Body of pancreas (tissue), 4 donors: Measurements from ENCODE around the gene HOXB8. TPM values are rescaled to one million over a fixed set of nuclear protein-coding genes. Genes with fewer than 3 reads are reported as not detected.

Experiments used
- ATAC-seq: fragments of 150-250 bp; one replicate; pipeline ENCODE4 v1.9.1; 2016
- DNase-seq, 4 donors: peaks; one replicate each; pipeline ENCODE4 v3.0.0-alpha.2; 2019
- H3K27ac ChIP-seq, 4 donors: fragments of 200-600 bp; sonication (generic); 1 replicate in 3 of 4; 2 replicates in 1 of 4; pipeline versions ENCODE4 v1.5.1 to v1.6.1; 2016 to 2019; ENCODE audit warnings: mild to moderate bottlenecking in 1 of 4, mixed read lengths in 1 of 4, moderate library complexity in 1 of 4
- H3K27me3 ChIP-seq, 2 donors: fragments of 200-600 bp; sonication (generic); one replicate each; pipeline ENCODE4 v1.6.0; 2016; ENCODE audit warnings: mild to moderate bottlenecking in 1 of 2
- H3K36me3 ChIP-seq, 2 donors: fragments of 200-600 bp; sonication (generic); replicated peaks in 1 of 2; 2 replicates each; pipeline ENCODE4 v1.5.1; 2016; ENCODE audit warnings: low read depth in 2 of 2; ENCODE audit not compliant: insufficient read depth in 1 of 2
- H3K4me1 ChIP-seq: fragments of 200-600 bp; sonication (generic); one replicate; pipeline ENCODE4 v1.6.0; 2016
- H3K4me3 ChIP-seq, 2 donors: fragments of 200-600 bp; sonication (generic); 1 replicate in 1 of 2; 2 replicates in 1 of 2; pipeline ENCODE4 v1.5.1; 2016 to 2019
- H3K9me3 ChIP-seq, 3 donors: fragments of 200-600 bp; sonication (generic); 1 replicate in 2 of 3; 2 replicates in 1 of 3; pipeline ENCODE4 v1.5.1; 2016
- CTCF ChIP-seq, 7 experiments: fragments of 450-650 bp in 4 of 7; fragments of 200-600 bp in 3 of 7; sonication (generic) in 3 of 7; IDR thresholded peaks; one replicate each; pipeline ENCODE4 v1.5.1; 2016 to 2019; ENCODE audit warnings: antibody characterized with exemption in 7 of 7
- POLR2A ChIP-seq, 3 donors: fragments of 450-650 bp; IDR thresholded peaks; one replicate each; pipeline ENCODE4 v1.6.1; 2016; ENCODE audit warnings: antibody characterized with exemption in 3 of 3, mild to moderate bottlenecking in 2 of 3
- WGBS, 2 donors: methylation state at CpG; one replicate each; pipeline ENCODE4 v1.1.5; 2017; 5-methylcytosine and 5-hydroxymethylcytosine counted together
- intact Hi-C: fragments of 100-400 bp; cut with DNase I; formaldehyde crosslinking; loops from one replicate; pipeline ENCODE4 v1.15.1; 2023
- total RNA-seq, 2 donors: library from RNA; depleted of rRNA; stranded (reverse); fragments of >200 nt; gene quantifications; one replicate each; pipeline ENCODE4 v1.1.0, GENCODE V29; 2016

The HOXB8 gene
- total RNA-seq, 2 donors from 2014 or later, result not detected

GRCh38 chr17:48647963-48648245, 32.8 kb upstream of the HOXB8 start:
- DNase-seq (no peak), ATAC-seq (no peak)
- Histone ChIP-seq H3K36me3 (no peaks in the 10 kb centered on the region), H3K4me1 (peaks cover 13% of the 10 kb centered on the region), H3K27ac (no peak overlapping the region), H3K4me3 (no peak overlapping the region), H3K27me3 (peaks cover 0 to 27% of the 10 kb centered on the region in 2 donors), H3K9me3 (no peaks in the 10 kb centered on the region)
- 25 to 44% methylated on average over 1 of the region's 1 CpG for WGBS, 2 donors
- TF ChIP-seq POLR2A (IDR thresholded peaks at IDR 0.05), result no peak
- TF ChIP-seq CTCF (IDR thresholded peaks at IDR 0.05), result no peak
- intact Hi-C loops, result no loop called here

- Histone ChIP-seq H3K36me3 (no peaks in the 10 kb centered on the region), H3K27me3 (peaks cover 0 to 33% of the 10 kb centered on the region in 2 donors), H3K4me1 (peaks cover 16% of the 10 kb centered on the region), H3K27ac (no peak overlapping the region), H3K4me3 (no peak overlapping the region), H3K9me3 (no peaks in the 10 kb centered on the region)
- ATAC-seq (no peak), DNase-seq (no peak)
- intact Hi-C loops, result no loop called here
- WGBS, 2 donors, result 2 to 3% methylated on average over 27 to 30 of the region's 30 CpGs
- TF ChIP-seq POLR2A (IDR thresholded peaks at IDR 0.05) (no peak), CTCF (IDR thresholded peaks at IDR 0.05) (no peak)
Measured at GRCh38 chr17:48647103-48647962, 32.2 kb upstream of the HOXB8 start.

GRCh38 chr17:48646183-48647102, 31.4 kb upstream of the HOXB8 start:
- Histone ChIP-seq H3K9me3 (no peaks in the 10 kb centered on the region), H3K27ac (no peak overlapping the region), H3K4me3 (no peak overlapping the region), H3K27me3 (peaks cover 0 to 37% of the 10 kb centered on the region in 2 donors), H3K4me1 (peaks cover 22% of the 10 kb centered on the region), H3K36me3 (no peaks in the 10 kb centered on the region)
- WGBS, 2 donors, result 2% methylated on average over 19 to 80 of the region's 80 CpGs
- ATAC-seq (no peak), DNase-seq (no peak)
- intact Hi-C loops, result no loop called here
- TF ChIP-seq CTCF (IDR thresholded peaks at IDR 0.05) (no peak), POLR2A (IDR thresholded peaks at IDR 0.05) (no peak)

- Histone ChIP-seq H3K27me3 (peaks cover 0 to 37% of the 10 kb centered on the region in 2 donors), H3K4me3 (no peak overlapping the region), H3K9me3 (no peaks in the 10 kb centered on the region), H3K27ac (no peak overlapping the region), H3K36me3 (no peaks in the 10 kb centered on the region), H3K4me1 (peaks cover 22% of the 10 kb centered on the region)
- DNase-seq (no peak), ATAC-seq (no peak)
- 9 to 13% methylated on average over 14 of the region's 14 CpGs for WGBS, 2 donors
- no peak for TF ChIP-seq POLR2A (IDR thresholded peaks at IDR 0.05)
- TF ChIP-seq CTCF (IDR thresholded peaks at IDR 0.05), result no peak
- intact Hi-C loops, result no loop called here
Measured at GRCh38 chr17:48645639-48646182, 30.6 kb upstream of the HOXB8 start.
